Heart right ventricle (tissue), 16 donors: ENCODE data around the gene FBXO2. TPM values are rescaled to one million over a fixed set of nuclear protein-coding genes. Genes with fewer than 3 reads are reported as not detected.

ENCODE experiments used
- ATAC-seq, 8 donors: fragments of 200-7000 bp; cut with Tn5 transposase; one replicate each; pipeline ENCODE4 v1.9.1; 2020; ENCODE audit warnings: mild to moderate bottlenecking in 8 of 8, moderate library complexity in 8 of 8, moderate number of reproducible peaks in 1 of 8
- DNase-seq, 2 donors: peaks; one replicate each; pipeline ENCODE4 v3.0.0-alpha.2; 2020
- H3K27ac ChIP-seq, 10 donors: fragments of 200-600 bp; sonication (generic) in 2 of 10; one replicate each; pipeline versions ENCODE4 v1.5.0 to v1.8.0; 2020 to 2022; ENCODE audit warnings: mild to moderate bottlenecking in 3 of 10
- H3K27me3 ChIP-seq, 7 donors: fragments of 200-600 bp; one replicate each; pipeline ENCODE4 v1.8.0; 2021 to 2022; ENCODE audit warnings: mild to moderate bottlenecking in 2 of 7
- H3K36me3 ChIP-seq, 9 donors: fragments of 200-600 bp; sonication (generic) in 1 of 9; one replicate each; pipeline versions ENCODE4 v1.5.0 to v1.8.0; 2020 to 2022; ENCODE audit warnings: mild to moderate bottlenecking in 2 of 9
- H3K4me1 ChIP-seq, 9 donors: fragments of 200-600 bp; sonication (generic) in 1 of 9; one replicate each; pipeline versions ENCODE4 v1.5.0 to v1.8.0; 2020 to 2022; ENCODE audit warnings: mild to moderate bottlenecking in 4 of 9
- H3K4me3 ChIP-seq, 10 donors: fragments of 200-600 bp; sonication (generic) in 2 of 10; one replicate each; pipeline versions ENCODE4 v1.5.0 to v1.8.0; 2020 to 2022; ENCODE audit warnings: mild to moderate bottlenecking in 7 of 10, moderate library complexity in 2 of 10
- H3K9me3 ChIP-seq, 11 donors: fragments of 200-600 bp in 10 of 11; sonication (generic) in 2 of 11; one replicate each; pipeline versions ENCODE4 v1.5.0 to v1.8.0; 2013 to 2022; ENCODE audit warnings: mild to moderate bottlenecking in 2 of 11, control low read depth in 1 of 11, moderate library complexity in 1 of 11
- WGBS, 2 donors: extraction: QIAGEN DNeasy Blood & Tissue Kit; methylation state at CpG; one replicate each; pipeline ENCODE4 v1.1.7; 2013; ENCODE audit warnings: inconsistent platforms in 1 of 2; 5-methylcytosine and 5-hydroxymethylcytosine counted together
- intact Hi-C, 10 donors: fragments of 100-400 bp; cut with DNase I; formaldehyde crosslinking; loops; one replicate each; pipeline versions ENCODE4 v1.11.1 to v1.14.2; 2022
- polyA plus RNA-seq, 2 donors: library from polyadenylated mRNA; stranded (reverse); fragments of 200-250 nt; gene quantifications; one replicate each; pipeline ENCODE4 v1.2.3, GENCODE V29; 2013
- total RNA-seq, 10 donors: library from RNA; stranded (reverse); fragmentation: NEBNext Ultra II Directional in 3 of 10; extraction: Animal tissue kit (Norgen Biotek cat#: 25700) in 3 of 10; gene quantifications; one replicate each; pipeline versions ENCODE4 v1.2.1 to v1.2.4, GENCODE V29; 2021 to 2023
- TF ChIP-seq, protein P1 (sequence below), 9 donors: fragments of 200-600 bp; sonication (generic) in 2 of 9; IDR thresholded peaks; one replicate each; pipeline versions ENCODE4 v1.5.0 to v1.8.0; 2021 to 2022; ENCODE audit warnings: antibody characterized with exemption in 9 of 9, mild to moderate bottlenecking in 5 of 9, moderate library complexity in 1 of 9
- donor health status: Arrhythmogenic right ventricular cardiomyopathy.
- donor health status: ischemic (EF 13 %, LVEDD 7.1; RV severe dilation, severe dysfunction).
- donor health status: healthy with polysubstance abuse.
- donor health status: DM: no; HTN: yes; CAD: no.
- donor health status: DM: no; HTN: no; CAD: no.
- donor health status: ischemic (EF 25% LVEDD 6.9; RV normal size, moderate dysfunction).
- donor health status: ischemic (EF 25% LVEDD 5.7; RV mildly dilated, moderate dysfunction).
- donor health status: healthy.
- donor health status: DM: yes; HTN: yes; CAD: no.
- donor health status: Ischemic cardiomyopathy.
- donor health status: ischemic (EF 35%, LVEDD 5.7; RV mildly dilated, moderate dysfunction).
- donor health status: nonischemic (EF 11% LVEDD 7.7; RV severe dilation, severe dysfunction).
- donor health status: DM: yes; HTN: yes; CAD: no.
- donor health status: PGD.
- donor health status: ischemic (EF 29% LVEDD 5.4; RV normal size, mild dysfunction).
- donor health status: nonischemic (EF 23%, LVEDD 6.1; RV moderate dilation, normal function).

The FBXO2 gene
- total and polyA plus RNA-seq, 12 donors: 0.70 to 5.5 (median 2.0) TPM

- H3K4me1 ChIP-seq: peaks cover 0 to 8% (median 0%) of the 10 kb centered on the region in 9 donors
- intact Hi-C loops: no loop called here
- H3K27ac ChIP-seq: no peak overlapping the region
- H3K36me3 ChIP-seq: no peaks in the 10 kb centered on the region
- TF ChIP-seq, protein P1, sequence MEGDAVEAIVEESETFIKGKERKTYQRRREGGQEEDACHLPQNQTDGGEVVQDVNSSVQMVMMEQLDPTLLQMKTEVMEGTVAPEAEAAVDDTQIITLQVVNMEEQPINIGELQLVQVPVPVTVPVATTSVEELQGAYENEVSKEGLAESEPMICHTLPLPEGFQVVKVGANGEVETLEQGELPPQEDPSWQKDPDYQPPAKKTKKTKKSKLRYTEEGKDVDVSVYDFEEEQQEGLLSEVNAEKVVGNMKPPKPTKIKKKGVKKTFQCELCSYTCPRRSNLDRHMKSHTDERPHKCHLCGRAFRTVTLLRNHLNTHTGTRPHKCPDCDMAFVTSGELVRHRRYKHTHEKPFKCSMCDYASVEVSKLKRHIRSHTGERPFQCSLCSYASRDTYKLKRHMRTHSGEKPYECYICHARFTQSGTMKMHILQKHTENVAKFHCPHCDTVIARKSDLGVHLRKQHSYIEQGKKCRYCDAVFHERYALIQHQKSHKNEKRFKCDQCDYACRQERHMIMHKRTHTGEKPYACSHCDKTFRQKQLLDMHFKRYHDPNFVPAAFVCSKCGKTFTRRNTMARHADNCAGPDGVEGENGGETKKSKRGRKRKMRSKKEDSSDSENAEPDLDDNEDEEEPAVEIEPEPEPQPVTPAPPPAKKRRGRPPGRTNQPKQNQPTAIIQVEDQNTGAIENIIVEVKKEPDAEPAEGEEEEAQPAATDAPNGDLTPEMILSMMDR (IDR thresholded peaks at IDR 0.05): no peak
- 55 to 64% methylated on average over 6 of the region's 6 CpGs for WGBS, 2 donors
- ATAC-seq (no peak), DNase-seq (no peak)
- H3K4me3 ChIP-seq: no peak overlapping the region
- H3K9me3 ChIP-seq: no peaks in the 10 kb centered on the region
- H3K27me3 ChIP-seq: peaks cover 0 to 43% (median 15%) of the 10 kb centered on the region in 7 donors
Observed at GRCh38 chr1:11599891-11600576, 54.2 kb downstream of the FBXO2 start.

GRCh38 chr1:11598461-11598860 lies 55.8 kb downstream of the FBXO2 start:
- H3K27me3 ChIP-seq: peaks cover 0 to 59% (median 21%) of the 10 kb centered on the region in 7 donors

More at GRCh38 chr1:11598461-11598860, 55.8 kb downstream of the FBXO2 start:
- intact Hi-C loops: no loop called here
- H3K36me3 ChIP-seq: no peaks in the 10 kb centered on the region
- no peak for DNase-seq
- no peak for ATAC-seq
- H3K4me3 ChIP-seq: no peak overlapping the region
- no peak overlapping the region for H3K27ac ChIP-seq
- TF ChIP-seq, protein P1 (IDR thresholded peaks at IDR 0.05): no peak
- WGBS, 2 donors: 70 to 74% methylated on average over 5 of the region's 5 CpGs
- H3K4me1 ChIP-seq: peaks cover 0 to 22% (median 0%) of the 10 kb centered on the region in 9 donors
- no peaks in the 10 kb centered on the region for H3K9me3 ChIP-seq

Other genes with a start within 250 kb of the FBXO2 start
- gene DISP3, start 175.3 kb downstream of the FBXO2 start, total RNA-seq: under 1 TPM in 6 of 10 donors, not detected in 4; 0.05 to 0.21 (median 0.10) TPM
- gene DISP3, start 175.3 kb downstream of the FBXO2 start, polyA plus RNA-seq: under 1 TPM in 1 of 2 donors, not detected in 1; 0.22 TPM
- gene FBXO44, start 448 bp upstream of the FBXO2 start, total RNA-seq: 10 to 100 TPM; 10.1 to 17.7 (median 15.8) TPM
- 10 to 100 TPM; 14.6 to 28.2 TPM for gene FBXO44, start 448 bp upstream of the FBXO2 start, polyA plus RNA-seq
- gene FBXO6, start 9.8 kb upstream of the FBXO2 start, total RNA-seq: 10 to 100 TPM in 1 of 10 donors, 1 to 10 TPM in 9; 4.8 to 21.7 (median 7.9) TPM
- gene FBXO6, start 9.8 kb upstream of the FBXO2 start, polyA plus RNA-seq: 10 to 100 TPM in 1 of 2 donors, 1 to 10 TPM in 1; 6.0 to 12.9 TPM
- 10 to 100 TPM; 10.9 to 28.5 (median 17.0) TPM for gene MAD2L2, start 26.7 kb upstream of the FBXO2 start, total RNA-seq
- gene MAD2L2, start 26.7 kb upstream of the FBXO2 start, polyA plus RNA-seq: 10 to 100 TPM; 16.6 to 59.0 TPM
- gene DRAXIN, start 37.3 kb upstream of the FBXO2 start, total RNA-seq: under 1 TPM in 8 of 10 donors, not detected in 2; 0.05 to 0.18 (median 0.12) TPM
- under 1 TPM; 0.01 to 0.07 TPM for gene DRAXIN, start 37.3 kb upstream of the FBXO2 start, polyA plus RNA-seq
- 10 to 100 TPM; 12.9 to 37.9 (median 16.9) TPM for gene AGTRAP, start 81.7 kb upstream of the FBXO2 start, total RNA-seq
- gene AGTRAP, start 81.7 kb upstream of the FBXO2 start, polyA plus RNA-seq: 10 to 100 TPM; 21.4 to 96.7 TPM
- gene C1orf167, start 107.8 kb upstream of the FBXO2 start, total RNA-seq: 10 to 100 TPM in 1 of 10 donors, 1 to 10 TPM in 9; 2.4 to 12.8 (median 5.1) TPM
- 1 to 10 TPM; 7.5 to 9.0 TPM for gene C1orf167, start 107.8 kb upstream of the FBXO2 start, polyA plus RNA-seq
- gene MTHFR, start 151.5 kb upstream of the FBXO2 start, total RNA-seq: 10 to 100 TPM; 28.8 to 75.8 (median 40.5) TPM
- 10 to 100 TPM; 17.7 to 24.3 TPM for gene MTHFR, start 151.5 kb upstream of the FBXO2 start, polyA plus RNA-seq
- gene CLCN6, start 151.8 kb upstream of the FBXO2 start, total RNA-seq: 10 to 100 TPM; 13.3 to 20.9 (median 16.9) TPM
- gene CLCN6, start 151.8 kb upstream of the FBXO2 start, polyA plus RNA-seq: 10 to 100 TPM in 1 of 2 donors, 1 to 10 TPM in 1; 9.1 to 13.8 TPM
- 1,000 to 10,000 TPM in 2 of 10 donors, 100 to 1,000 TPM in 5, 10 to 100 TPM in 2, 1 to 10 TPM in 1; 5.8 to 2,762 (median 663) TPM for gene NPPA, start 193.4 kb upstream of the FBXO2 start, total RNA-seq
- 1,000 to 10,000 TPM in 1 of 2 donors, 10 to 100 TPM in 1; 16.4 to 2,201 TPM for gene NPPA, start 193.4 kb upstream of the FBXO2 start, polyA plus RNA-seq
- 1,000 to 10,000 TPM in 1 of 10 donors, 100 to 1,000 TPM in 5, 10 to 100 TPM in 1, 1 to 10 TPM in 3; 1.1 to 4,616 (median 291) TPM for gene NPPB, start 204.5 kb upstream of the FBXO2 start, total RNA-seq
- gene NPPB, start 204.5 kb upstream of the FBXO2 start, polyA plus RNA-seq: over 10,000 TPM in 1 of 2 donors, 10 to 100 TPM in 1; 46.2 to 15,996 TPM